Panc1 (cell line): Measurements from ENCODE around the gene SF3B2. TPM values are rescaled to one million over a fixed set of nuclear protein-coding genes. Genes with fewer than 3 reads are reported as not detected.
"Not testable (repeated sequence)": the region's sequence is repeated elsewhere in the genome, so short reads cannot be mapped to it uniquely, and the experiment has no call there.

ENCODE experiments used
- ATAC-seq: fragments of 200-7000 bp; cut with Tn5 transposase; 2 replicates; pipeline ENCODE4 v1.9.1; 2020; ENCODE audit warnings: mild to moderate bottlenecking, moderate library complexity
- BruUV-seq: library from RNA; stranded (reverse); fragments of 400-500 nt; replicated peaks from 2 replicates; lab custom pipeline; 2021; lab: Mats Ljungman, UMichigan
- CTCF ChIA-PET: fragments of 300-600 bp; sonication (Branson Sonifier 250); formaldehyde crosslinking; loops from one replicate; lab custom pipeline; 2022; ENCODE audit warnings: antibody characterized with exemption; lab: Charles Lee
- POLR2A ChIA-PET: fragments of 300-600 bp; sonication (Branson Sonifier 250); formaldehyde crosslinking; loops from one replicate; lab custom pipeline; 2022; ENCODE audit warnings: antibody characterized with exemption; lab: Charles Lee
- DNase-seq: peaks from one replicate; pipeline ENCODE4 v3.0.0-alpha.2; 2010; ENCODE audit warnings: low read depth, low spot score
- H3K27ac ChIP-seq: 2 replicates; pipeline ENCODE4 v1.5.1; 2011; ENCODE audit warnings: mild to moderate bottlenecking, low read length, inconsistent platforms
- H3K27me3 ChIP-seq: fragments of 200-500 bp; sonication (Bioruptor generic); 2 replicates; pipeline ENCODE4 v1.6.0; 2014; ENCODE audit warnings: low read length, inconsistent platforms; ENCODE audit not compliant: control insufficient read depth, insufficient read depth
- H3K36me3 ChIP-seq: fragments of 200-500 bp; sonication (Bioruptor generic); 2 replicates; pipeline ENCODE4 v1.5.1; 2014; ENCODE audit warnings: inconsistent platforms, mild to moderate bottlenecking, low read length, moderate library complexity; ENCODE audit not compliant: control insufficient read depth, insufficient read depth
- H3K4me1 ChIP-seq: 2 replicates; pipeline ENCODE4 v1.5.1; 2011; ENCODE audit warnings: inconsistent platforms, mild to moderate bottlenecking, low read length, moderate library complexity; ENCODE audit not compliant: control insufficient read depth, insufficient read depth
- H3K4me3 ChIP-seq, 2 experiments: 2 replicates each; pipeline ENCODE4 v1.5.1; 2011 to 2012; ENCODE audit warnings: low read depth in 2 of 2, low read length in 2 of 2, mild to moderate bottlenecking in 2 of 2, inconsistent platforms in 1 of 2, moderate library complexity in 1 of 2
- H3K9me3 ChIP-seq: fragments of 200-500 bp; sonication (Bioruptor generic); 2 replicates; pipeline ENCODE4 v1.5.1; 2014; ENCODE audit warnings: low read depth, mild to moderate bottlenecking, inconsistent platforms, low read length, moderate library complexity; ENCODE audit not compliant: control insufficient read depth, insufficient read depth
- POLR2AphosphoS5 ChIP-seq: IDR thresholded peaks from 2 replicates; pipeline ENCODE4 v1.6.1; 2012; ENCODE audit warnings: mild to moderate bottlenecking, low read depth, low read length, moderate library complexity
- REST ChIP-seq, 2 experiments: IDR thresholded peaks; 2 replicates each; pipeline ENCODE4 v1.6.1; 2011 to 2012; ENCODE audit warnings: low read depth in 2 of 2, control low read depth in 1 of 2, low read length in 1 of 2, mild to moderate bottlenecking in 1 of 2, moderate library complexity in 1 of 2; ENCODE audit not compliant: insufficient read depth in 1 of 2
- SIN3A ChIP-seq: IDR thresholded peaks from 2 replicates; pipeline ENCODE4 v1.6.1; 2012; ENCODE audit warnings: low read depth, mild to moderate bottlenecking, low read length, moderate library complexity, borderline replicate concordance; ENCODE audit not compliant: insufficient read depth
- TCF7L2 ChIP-seq: IDR thresholded peaks from 2 replicates; pipeline ENCODE4 v1.6.1; 2011; ENCODE audit warnings: mild to moderate bottlenecking, low read depth, low read length, inconsistent platforms
- in situ Hi-C: cut with HindIII; loops from 2 replicates; pipeline ENCODE4 v1.10.0; 2016; ENCODE audit warnings: low sequenced_read_pairs, low pct_unique_long_range_greater_than_20kb
- intact Hi-C: fragments of 100-400 bp; cut with micrococcal nuclease; formaldehyde crosslinking; loops from one replicate; pipeline ENCODE4 v1.10.0; 2022; ENCODE audit not compliant: unreplicated experiment
- total RNA-seq: library from RNA; stranded (reverse); gene quantifications from one replicate; pipeline ENCODE4 v1.2.1, GENCODE V29; 2021; ENCODE audit not compliant: unreplicated experiment
- TF ChIP-seq, protein P1 (sequence below): fragments of 450-650 bp; IDR thresholded peaks from 2 replicates; pipeline ENCODE4 v1.5.1; 2017; ENCODE audit warnings: mild to moderate bottlenecking

The SF3B2 gene
- total RNA-seq, 1 experiment from 2014 or later, result 271 TPM

- ChIA-PET POLR2A (no interaction called here), CTCF (interaction anchor here (0.6 to 1.6 kb wide), 5 partner anchors 14 to 349 kb away, joined by 4 to 10 read pairs (median 6); no protein-coding TSS in a partner anchor)
- Histone ChIP-seq H3K4me3 (peak overlapping the region; percentile 25 to 51), H3K36me3 (no peaks in the 10 kb centered on the region), H3K27ac (peak overlapping the region; percentile 55; the same call in 1 of the 2 replicates), H3K9me3 (no peaks in the 10 kb centered on the region), H3K4me1 (peaks cover 12% of the 10 kb centered on the region; the same call in 1 of the 2 replicates), H3K27me3 (no peaks in the 10 kb centered on the region)
- in situ Hi-C loops (no loop called here), intact Hi-C loops (no loop called here)
- DNase-seq (no peak), ATAC-seq (peak; percentile 89)
- TF ChIP-seq POLR2AphosphoS5 (0 out of 2 replicates have a peak, but pooled peaks have one; percentile 25), SIN3A (no peak), REST (IDR thresholded peaks at IDR 0.05; ENCODE audit: insufficient read depth in 1 of 2, low read depth in 2 of 2, low read length in 1 of 2) (no peak), TCF7L2 (no peak)
- TF ChIP-seq, protein P1, sequence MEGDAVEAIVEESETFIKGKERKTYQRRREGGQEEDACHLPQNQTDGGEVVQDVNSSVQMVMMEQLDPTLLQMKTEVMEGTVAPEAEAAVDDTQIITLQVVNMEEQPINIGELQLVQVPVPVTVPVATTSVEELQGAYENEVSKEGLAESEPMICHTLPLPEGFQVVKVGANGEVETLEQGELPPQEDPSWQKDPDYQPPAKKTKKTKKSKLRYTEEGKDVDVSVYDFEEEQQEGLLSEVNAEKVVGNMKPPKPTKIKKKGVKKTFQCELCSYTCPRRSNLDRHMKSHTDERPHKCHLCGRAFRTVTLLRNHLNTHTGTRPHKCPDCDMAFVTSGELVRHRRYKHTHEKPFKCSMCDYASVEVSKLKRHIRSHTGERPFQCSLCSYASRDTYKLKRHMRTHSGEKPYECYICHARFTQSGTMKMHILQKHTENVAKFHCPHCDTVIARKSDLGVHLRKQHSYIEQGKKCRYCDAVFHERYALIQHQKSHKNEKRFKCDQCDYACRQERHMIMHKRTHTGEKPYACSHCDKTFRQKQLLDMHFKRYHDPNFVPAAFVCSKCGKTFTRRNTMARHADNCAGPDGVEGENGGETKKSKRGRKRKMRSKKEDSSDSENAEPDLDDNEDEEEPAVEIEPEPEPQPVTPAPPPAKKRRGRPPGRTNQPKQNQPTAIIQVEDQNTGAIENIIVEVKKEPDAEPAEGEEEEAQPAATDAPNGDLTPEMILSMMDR, result peak; percentile 100
- BruUV-seq, result no TSS peak
These were observed 29.6 kb upstream of the SF3B2 start for GRCh38 chr11:66022401-66023185.

DNA sequence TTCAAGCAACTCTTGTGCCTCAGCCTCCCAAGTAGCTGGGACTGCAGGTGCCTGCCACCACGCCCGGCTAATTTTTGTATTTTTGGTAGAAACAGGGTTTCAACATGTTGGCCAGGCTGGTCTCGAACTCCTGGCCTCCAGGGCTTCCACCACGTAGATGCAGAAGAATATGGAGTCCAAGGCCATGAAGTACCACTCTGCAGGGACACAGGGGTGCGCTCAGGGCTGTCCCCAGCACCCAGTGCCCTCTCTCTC, 29.1 kb upstream of the SF3B2 start:
- intact Hi-C loops, ATAC-seq, H3K27ac ChIP-seq, POLR2A ChIA-PET, in situ Hi-C loops, H3K9me3 ChIP-seq, H3K36me3 ChIP-seq, DNase-seq, H3K4me3 ChIP-seq, BruUV-seq, H3K27me3 ChIP-seq: not testable (repeated sequence)
- peaks cover 12% of the 10 kb centered on the region; the same call in 1 of the 2 replicates for H3K4me1 ChIP-seq
- CTCF ChIA-PET, result interaction anchor here (0.6 kb wide), 1 partner anchor 349 kb away, joined by 6 read pairs; no protein-coding TSS in a partner anchor

- H3K36me3 ChIP-seq, result no peaks in the 10 kb centered on the region
- CTCF ChIA-PET, result interaction anchor here (0.6 kb wide), 1 partner anchor 33 kb away, joined by 3 read pairs; no protein-coding TSS in a partner anchor
- H3K27ac ChIP-seq, result no peak within 1 kb of the TSS
- POLR2A ChIA-PET, result interaction anchor here (0.7 kb wide), 1 partner anchor 47 kb away, joined by 4 read pairs; no protein-coding TSS in a partner anchor
- DNase-seq (no peak), ATAC-seq (no peak)
- in situ Hi-C loops (no loop called here), intact Hi-C loops (no loop called here)
- TF ChIP-seq SIN3A (no peak), TCF7L2 (no peak), REST (IDR thresholded peaks at IDR 0.05; ENCODE audit: insufficient read depth in 1 of 2, low read depth in 2 of 2, low read length in 1 of 2) (no peak), POLR2AphosphoS5 (no peak)
- TF ChIP-seq, protein P1, result no peak
- H3K9me3 ChIP-seq, result no peaks in the 10 kb centered on the region
- BruUV-seq, result no TSS peak
- no peaks in the 10 kb centered on the region for H3K27me3 ChIP-seq
- H3K4me3 ChIP-seq, result no peak within 1 kb of the TSS
- peaks cover 10% of the 10 kb centered on the region; the same call in 1 of the 2 replicates for H3K4me1 ChIP-seq
These were observed 26.1 kb upstream of the SF3B2 start, which contains the start of gene CATSPER1 for GRCh38 chr11:66026017-66026529. CATSPER1 (minus strand) TSS chr11:66026479; CDS start chr11:66026379, 100 bp downstream.
